HG03460 (cell line): Measurements from ENCODE around the gene CARM1.
"Not testable (repeated sequence)": the region's sequence is repeated elsewhere in the genome, so short reads cannot be mapped to it uniquely, and the experiment has no call there.

Experiments used
- ATAC-seq: cut with Tn5 transposase; IDR thresholded peaks from one replicate; pipeline ENCODE4 v1.9.1; 2021; ENCODE audit not compliant: unreplicated experiment

Gene CARM1

GRCh38 chr19:10846500-10847202 lies 24.7 kb upstream of the CARM1 start:
- ATAC-seq: no peak

- ATAC-seq: no peak
These were observed 23.0 kb upstream of the CARM1 start, which contains the start of gene C19orf38 for GRCh38 chr19:10848230-10848856. Gene C19orf38, plus strand, starts transcription at chr19:10848415. Its CDS starts 94 bp downstream, at chr19:10848509.

- no peak for ATAC-seq
These were observed 20.7 kb upstream of the CARM1 start for GRCh38 chr19:10850631-10851030.

GRCh38 chr19:10852098-10852800 lies 19.1 kb upstream of the CARM1 start:
- no peak for ATAC-seq

GRCh38 chr19:10852941-10853340 lies 18.4 kb upstream of the CARM1 start:
- ATAC-seq: no peak

- ATAC-seq: no peak
These were observed 16.8 kb upstream of the CARM1 start for GRCh38 chr19:10854350-10855089.

GRCh38 chr19:10855879-10856522 lies 15.4 kb upstream of the CARM1 start:
- ATAC-seq: no peak

GRCh38 chr19:10856899-10857298 lies 14.5 kb upstream of the CARM1 start:
- ATAC-seq: not testable (repeated sequence)

- ATAC-seq: no peak
These were observed 13.0 kb upstream of the CARM1 start for GRCh38 chr19:10858204-10858828.

GRCh38 chr19:10861103-10861651 lies 10.2 kb upstream of the CARM1 start:
- ATAC-seq: no peak

GRCh38 chr19:10862561-10863106 lies 8.7 kb upstream of the CARM1 start:
- no peak for ATAC-seq

GRCh38 chr19:10863107-10863717 lies 8.1 kb upstream of the CARM1 start:
- ATAC-seq: no peak

- no peak for ATAC-seq
These were observed 6.8 kb upstream of the CARM1 start for GRCh38 chr19:10864538-10864899.

GRCh38 chr19:10866495-10866894 lies 4.9 kb upstream of the CARM1 start:
- ATAC-seq: no peak

GRCh38 chr19:10868872-10869547 lies 2.3 kb upstream of the CARM1 start:
- ATAC-seq: no peak

GRCh38 chr19:10869872-10870311 lies 1.5 kb upstream of the CARM1 start:
- ATAC-seq: not testable (repeated sequence)

GRCh38 chr19:10870501-10870954 lies 825 bp upstream of the CARM1 start:
- ATAC-seq: no peak

GRCh38 chr19:10871711-10872545 lies 575 bp downstream of the CARM1 start:
- no peak for ATAC-seq
